ENCODE data around the gene UGT1A1.

UGT1A1 gene

GRCh38 chr2:233758849-233759248 lies 1.2 kb upstream of the UGT1A1 start:
- DNase-seq, result no peak

GRCh38 chr2:233761040-233761769 lies 1.1 kb downstream of the UGT1A1 start:
- no peak for DNase-seq

DNA sequence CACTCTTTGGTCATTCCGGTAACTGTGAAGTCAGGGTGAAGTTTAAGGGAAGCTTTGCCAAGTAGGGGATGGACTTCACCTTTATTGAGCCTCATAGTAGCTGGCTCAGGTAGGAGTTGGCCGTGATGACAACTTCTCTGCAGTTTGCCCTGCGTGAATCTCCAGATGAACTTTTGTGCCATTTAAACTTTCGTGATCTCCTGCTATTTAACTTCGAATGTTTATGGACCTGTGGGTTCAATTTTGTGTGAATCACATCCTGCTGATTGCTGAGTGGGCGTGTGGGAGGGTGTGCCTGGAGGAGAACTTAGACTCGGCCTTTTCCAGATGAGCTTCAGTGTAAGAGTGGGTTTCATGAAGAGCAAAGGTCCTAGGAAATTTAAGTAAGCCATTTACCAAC lies 4.2 kb downstream of the UGT1A1 start:
- DNase-seq, result no peak

DNA sequence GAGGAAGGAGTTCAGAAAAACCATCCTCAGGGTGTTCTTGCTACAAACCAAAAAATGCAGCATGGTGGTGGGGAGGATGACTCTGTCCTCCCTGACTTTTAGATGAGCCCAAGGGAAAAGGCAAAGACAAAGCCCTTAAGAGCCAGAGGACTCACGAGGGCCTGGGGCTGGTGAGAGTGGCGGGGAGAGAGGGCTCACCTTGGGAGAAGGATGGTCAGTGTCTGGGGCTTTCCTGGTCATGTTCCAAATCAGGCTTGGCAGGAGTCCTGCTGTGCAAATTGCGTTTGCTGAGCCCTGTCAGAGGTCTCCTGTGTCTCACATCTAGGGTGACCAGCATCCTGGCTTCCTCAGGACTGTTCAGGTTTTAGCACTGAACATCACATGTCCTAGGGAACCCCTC lies 4.7 kb downstream of the UGT1A1 start:
- no peak for DNase-seq

- no peak for DNase-seq
These were observed 6.3 kb downstream of the UGT1A1 start for GRCh38 chr2:233766416-233766815.

DNA sequence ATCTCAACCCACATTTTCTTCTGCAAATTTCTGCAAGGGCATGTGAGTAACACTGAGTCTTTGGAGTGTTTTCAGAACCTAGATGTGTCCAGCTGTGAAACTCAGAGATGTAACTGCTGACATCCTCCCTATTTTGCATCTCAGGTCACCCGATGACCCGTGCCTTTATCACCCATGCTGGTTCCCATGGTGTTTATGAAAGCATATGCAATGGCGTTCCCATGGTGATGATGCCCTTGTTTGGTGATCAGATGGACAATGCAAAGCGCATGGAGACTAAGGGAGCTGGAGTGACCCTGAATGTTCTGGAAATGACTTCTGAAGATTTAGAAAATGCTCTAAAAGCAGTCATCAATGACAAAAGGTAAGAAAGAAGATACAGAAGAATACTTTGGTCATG lies 8.0 kb downstream of the UGT1A1 start:
- no peak for DNase-seq

GRCh38 chr2:233769260-233769659 lies 9.2 kb downstream of the UGT1A1 start:
- DNase-seq, result no peak

DNA sequence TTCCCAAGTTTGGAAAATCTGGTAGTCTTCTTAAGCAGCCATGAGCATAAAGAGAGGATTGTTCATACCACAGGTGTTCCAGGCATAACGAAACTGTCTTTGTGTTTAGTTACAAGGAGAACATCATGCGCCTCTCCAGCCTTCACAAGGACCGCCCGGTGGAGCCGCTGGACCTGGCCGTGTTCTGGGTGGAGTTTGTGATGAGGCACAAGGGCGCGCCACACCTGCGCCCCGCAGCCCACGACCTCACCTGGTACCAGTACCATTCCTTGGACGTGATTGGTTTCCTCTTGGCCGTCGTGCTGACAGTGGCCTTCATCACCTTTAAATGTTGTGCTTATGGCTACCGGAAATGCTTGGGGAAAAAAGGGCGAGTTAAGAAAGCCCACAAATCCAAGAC lies 12.1 kb downstream of the UGT1A1 start:
- no peak for DNase-seq

DNA sequence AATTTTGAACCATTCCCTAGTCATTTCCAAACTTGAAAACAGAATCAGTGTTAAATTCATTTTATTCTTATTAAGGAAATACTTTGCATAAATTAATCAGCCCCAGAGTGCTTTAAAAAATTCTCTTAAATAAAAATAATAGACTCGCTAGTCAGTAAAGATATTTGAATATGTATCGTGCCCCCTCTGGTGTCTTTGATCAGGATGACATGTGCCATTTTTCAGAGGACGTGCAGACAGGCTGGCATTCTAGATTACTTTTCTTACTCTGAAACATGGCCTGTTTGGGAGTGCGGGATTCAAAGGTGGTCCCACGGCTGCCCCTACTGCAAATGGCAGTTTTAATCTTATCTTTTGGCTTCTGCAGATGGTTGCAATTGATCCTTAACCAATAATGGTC lies 12.5 kb downstream of the UGT1A1 start:
- DNase-seq, result no peak

GRCh38 chr2:233773854-233774253 lies 13.8 kb downstream of the UGT1A1 start:
- DNase-seq, result no peak

DNA sequence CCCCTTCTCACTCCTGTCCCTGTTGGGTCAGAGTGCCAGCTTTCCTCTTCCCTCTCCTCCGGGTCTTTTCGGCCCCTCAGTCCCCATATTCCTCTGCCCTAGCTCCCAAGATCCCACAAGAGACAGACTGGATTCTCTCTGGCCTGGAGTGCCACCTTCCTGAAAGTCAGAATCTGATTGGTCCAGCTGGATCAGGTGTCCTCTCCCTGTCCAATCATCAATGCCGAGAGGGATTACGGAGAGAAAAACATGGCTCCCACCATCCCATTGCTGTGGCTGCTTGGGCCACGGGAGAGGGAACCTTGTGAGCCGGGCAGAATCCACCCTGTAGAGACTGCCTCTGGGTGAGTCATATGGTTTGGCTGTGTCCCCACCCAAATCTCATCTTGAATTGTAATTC lies 15.3 kb downstream of the UGT1A1 start:
- no peak for DNase-seq

- no peak for DNase-seq
These were observed 18.0 kb downstream of the UGT1A1 start, which contains the start of gene MROH2A for GRCh38 chr2:233778030-233778429. MROH2A (plus strand) TSS chr2:233778330; CDS start chr2:233779359, 1,029 bp downstream.

GRCh38 chr2:233779722-233780121 lies 19.7 kb downstream of the UGT1A1 start:
- no peak for DNase-seq

GRCh38 chr2:233780771-233781170 lies 20.7 kb downstream of the UGT1A1 start:
- DNase-seq, result no peak

DNA sequence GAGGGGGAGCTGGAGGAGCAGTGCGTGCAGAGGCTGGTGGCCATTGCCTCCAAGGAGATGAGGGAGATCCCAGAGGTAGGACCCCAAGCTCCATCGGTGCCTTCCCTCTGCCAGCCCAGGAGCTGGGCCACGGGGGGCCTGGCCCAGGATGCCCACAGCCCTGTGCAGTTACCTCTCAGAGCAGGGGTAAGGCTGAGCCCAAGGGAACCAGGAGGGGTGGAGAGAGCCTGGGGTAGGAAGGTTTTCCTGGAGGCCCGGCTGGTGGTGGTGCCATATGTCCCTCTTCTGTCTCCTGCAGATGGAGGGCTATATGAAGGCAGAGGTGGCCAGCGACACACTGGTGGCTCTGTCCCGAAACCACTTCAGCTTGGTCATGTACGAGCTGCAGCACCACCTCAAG lies 29.5 kb downstream of the UGT1A1 start:
- DNase-seq, result no peak

DNA sequence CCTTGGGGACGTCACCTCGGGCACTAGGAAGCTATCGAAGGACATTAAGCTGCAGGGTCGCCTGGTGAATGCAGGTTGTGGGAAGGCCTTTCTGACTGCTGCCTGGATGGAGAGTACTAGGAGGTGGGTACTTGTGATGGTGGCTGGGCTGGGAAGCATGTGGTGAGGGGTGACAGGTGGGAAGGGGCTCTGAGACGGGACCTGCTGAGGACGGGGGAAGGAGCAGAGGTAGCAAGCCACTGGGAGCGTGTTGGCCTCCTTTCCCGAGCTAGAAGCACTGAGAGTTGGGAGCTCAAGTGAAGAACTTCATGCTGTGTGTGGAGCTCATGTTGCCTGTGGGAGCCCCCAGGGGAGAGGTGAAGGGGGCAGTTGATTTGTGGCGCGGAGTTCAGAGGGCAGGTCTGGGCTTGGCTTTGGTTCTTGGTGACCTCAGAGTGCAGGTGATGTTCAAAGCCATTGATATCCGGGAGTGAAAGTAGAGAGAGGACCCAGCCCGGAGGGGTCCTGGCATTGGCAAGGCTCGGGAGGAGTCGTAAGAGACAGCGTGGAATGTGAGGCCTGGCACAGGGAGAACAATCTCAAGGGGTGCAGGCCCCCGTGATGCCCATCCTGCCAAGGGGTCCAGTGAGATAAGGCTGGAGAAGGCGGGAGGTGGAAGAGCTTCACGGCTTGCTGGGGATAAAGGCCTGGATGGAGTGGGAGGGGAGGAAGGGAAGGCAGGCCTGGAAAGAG lies 31.2 kb downstream of the UGT1A1 start:
- no peak for DNase-seq

DNA sequence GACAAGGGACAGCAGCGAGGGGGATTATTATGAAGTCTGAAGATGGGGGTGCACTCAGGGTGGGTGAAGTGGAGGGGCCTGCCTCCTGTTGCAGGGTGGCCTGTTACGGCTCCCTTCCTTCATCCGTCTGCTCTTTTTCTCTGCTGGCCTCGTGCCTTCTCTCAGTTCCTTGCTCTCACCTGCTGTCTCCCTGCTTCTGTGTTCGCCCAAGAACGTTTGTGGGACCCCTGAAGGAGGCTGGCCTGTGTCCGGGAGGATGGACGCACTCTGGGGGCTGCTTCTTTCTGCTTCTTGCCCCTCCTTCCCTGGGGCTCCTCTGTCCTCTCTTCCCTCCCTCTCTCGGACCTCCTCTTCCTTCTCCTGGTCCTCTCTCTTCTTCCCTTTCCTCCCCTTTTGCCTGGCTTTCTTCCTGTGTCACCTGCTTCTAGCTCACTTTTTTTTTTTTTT lies 31.8 kb downstream of the UGT1A1 start:
- DNase-seq, result no peak

GRCh38 chr2:233792720-233793119 lies 32.6 kb downstream of the UGT1A1 start:
- DNase-seq, result no peak

DNA sequence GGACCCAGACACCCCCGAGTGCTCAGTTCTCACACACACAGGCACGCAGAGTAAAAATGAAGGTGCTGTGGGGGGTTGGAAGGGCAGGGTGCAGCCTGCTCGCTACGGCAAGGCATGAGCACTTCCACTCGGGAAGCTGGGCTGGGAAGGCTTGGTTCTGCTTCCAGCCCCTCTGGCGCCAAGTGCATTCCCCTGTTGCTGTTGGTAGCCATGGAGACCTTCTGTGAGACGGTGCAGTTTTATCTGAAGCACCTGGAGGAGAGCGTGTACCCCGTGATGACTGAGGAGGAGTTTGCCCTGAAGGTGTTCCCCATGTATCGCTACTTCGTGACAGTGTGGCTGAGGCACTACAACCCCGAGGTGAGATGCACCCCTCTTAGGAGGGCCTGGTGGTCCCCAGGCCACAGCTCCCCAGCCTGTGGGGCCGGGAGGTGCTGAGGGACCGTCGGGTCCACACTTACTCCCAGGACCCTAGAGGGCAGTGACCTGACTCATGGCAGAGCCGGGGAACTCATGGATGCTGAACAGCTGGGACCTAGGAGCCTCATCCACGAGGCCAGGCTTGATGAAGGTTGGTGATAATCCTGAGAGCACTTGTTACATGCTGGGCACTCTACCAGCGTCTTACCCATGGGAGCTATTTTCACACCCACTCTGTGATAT lies 33.5 kb downstream of the UGT1A1 start:
- no peak for DNase-seq

- no peak for DNase-seq
These were observed 34.1 kb downstream of the UGT1A1 start for GRCh38 chr2:233794128-233794658.

- no peak for DNase-seq
These were observed 35.7 kb downstream of the UGT1A1 start for GRCh38 chr2:233795735-233796171.

GRCh38 chr2:233796254-233796653 lies 36.2 kb downstream of the UGT1A1 start:
- no peak for DNase-seq

DNA sequence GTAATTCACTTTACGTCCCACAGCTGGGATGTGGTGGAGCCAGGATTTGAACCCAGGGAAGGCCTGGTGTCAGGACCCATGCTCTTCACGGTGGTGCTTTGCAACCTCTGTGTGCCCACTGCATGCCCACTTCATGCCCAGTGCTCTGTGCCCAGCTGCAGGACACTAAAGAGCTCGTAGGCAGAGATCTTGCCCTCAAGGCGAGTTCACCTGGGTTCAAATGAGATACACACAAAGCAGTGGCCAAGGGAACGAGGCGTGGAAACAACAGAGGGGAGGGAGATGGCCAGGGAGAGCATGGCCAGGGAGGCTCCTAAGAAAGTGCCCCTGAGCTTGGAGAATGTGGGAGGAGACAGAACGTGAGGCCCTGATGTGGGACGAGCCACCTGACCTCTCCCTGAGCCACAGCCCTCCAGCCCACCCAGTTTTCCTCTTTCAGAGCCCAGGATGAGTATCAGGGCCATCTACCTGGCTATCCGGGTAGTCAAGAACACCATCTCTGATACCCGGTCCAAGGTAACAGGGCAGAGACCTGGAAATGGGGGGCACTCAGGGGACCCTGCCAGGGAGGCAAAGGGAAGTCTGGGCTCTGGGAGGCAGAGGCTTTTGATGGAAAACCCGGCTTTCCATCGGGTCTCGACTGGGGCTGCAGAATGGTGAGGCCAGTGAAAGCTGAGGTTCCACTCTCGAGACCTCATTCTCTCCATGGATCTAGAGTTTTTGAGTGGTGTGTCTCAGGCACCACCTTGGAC lies 38.4 kb downstream of the UGT1A1 start:
- DNase-seq, result no peak
